IPS-15b (cell line): ENCODE results near the gene SND1.

ENCODE experiments used
- H3K27me3 ChIP-seq: one replicate; pipeline ENCODE4 v1.6.1; 2013; ENCODE audit warnings: low read length; ENCODE audit not compliant: control insufficient read depth, insufficient read depth
- H3K36me3 ChIP-seq: one replicate; pipeline ENCODE4 v1.6.1; 2013; ENCODE audit warnings: low read length; ENCODE audit not compliant: control insufficient read depth, insufficient read depth
- H3K4me1 ChIP-seq: one replicate; pipeline ENCODE4 v1.6.1; 2013; ENCODE audit warnings: mild to moderate bottlenecking, low read length; ENCODE audit not compliant: control insufficient read depth, insufficient read depth
- H3K4me3 ChIP-seq: one replicate; pipeline ENCODE4 v1.5.1; 2013; ENCODE audit warnings: low read depth, low read length
- H3K9ac ChIP-seq: one replicate; pipeline ENCODE4 v1.6.1; 2013; ENCODE audit warnings: low read depth, mild to moderate bottlenecking, low read length
- H3K9me3 ChIP-seq: one replicate; pipeline ENCODE4 v1.6.1; 2013; ENCODE audit warnings: mild to moderate bottlenecking, low read length; ENCODE audit not compliant: control insufficient read depth, insufficient read depth

SND1 gene

GRCh38 chr7:127873715-127874636 lies 222.0 kb downstream of the SND1 start:
- no peaks in the 10 kb centered on the region for H3K9me3 ChIP-seq
- H3K9ac ChIP-seq = no peak overlapping the region
- no peaks in the 10 kb centered on the region for H3K36me3 ChIP-seq
- no peak overlapping the region for H3K4me3 ChIP-seq
- no peaks in the 10 kb centered on the region for H3K4me1 ChIP-seq
- H3K27me3 ChIP-seq = no peaks in the 10 kb centered on the region

- Histone ChIP-seq H3K27me3 (no peaks in the 10 kb centered on the region), H3K9ac (no peak overlapping the region), H3K9me3 (no peaks in the 10 kb centered on the region), H3K4me3 (no peak overlapping the region), H3K36me3 (no peaks in the 10 kb centered on the region), H3K4me1 (no peaks in the 10 kb centered on the region)
Observed at GRCh38 chr7:127874951-127875608, 223.1 kb downstream of the SND1 start.

GRCh38 chr7:127876393-127876792 lies 224.4 kb downstream of the SND1 start:
- H3K36me3 ChIP-seq = no peaks in the 10 kb centered on the region
- no peaks in the 10 kb centered on the region for H3K4me1 ChIP-seq
- H3K27me3 ChIP-seq = no peaks in the 10 kb centered on the region
- no peaks in the 10 kb centered on the region for H3K9me3 ChIP-seq
- no peak overlapping the region for H3K9ac ChIP-seq
- no peak overlapping the region for H3K4me3 ChIP-seq

GRCh38 chr7:127877951-127878350 lies 226.0 kb downstream of the SND1 start:
- Histone ChIP-seq H3K4me1 (no peaks in the 10 kb centered on the region), H3K9me3 (no peaks in the 10 kb centered on the region), H3K4me3 (no peak overlapping the region), H3K9ac (no peak overlapping the region), H3K36me3 (no peaks in the 10 kb centered on the region), H3K27me3 (no peaks in the 10 kb centered on the region)

GRCh38 chr7:127878791-127879190 lies 226.8 kb downstream of the SND1 start:
- H3K9ac ChIP-seq = no peak overlapping the region
- H3K4me3 ChIP-seq = no peak overlapping the region
- H3K4me1 ChIP-seq = no peaks in the 10 kb centered on the region
- no peaks in the 10 kb centered on the region for H3K9me3 ChIP-seq
- H3K27me3 ChIP-seq = no peaks in the 10 kb centered on the region
- no peaks in the 10 kb centered on the region for H3K36me3 ChIP-seq

GRCh38 chr7:127879436-127879835 lies 227.4 kb downstream of the SND1 start:
- Histone ChIP-seq H3K27me3 (no peaks in the 10 kb centered on the region), H3K4me1 (no peaks in the 10 kb centered on the region), H3K9ac (no peak overlapping the region), H3K36me3 (no peaks in the 10 kb centered on the region), H3K9me3 (no peaks in the 10 kb centered on the region), H3K4me3 (no peak overlapping the region)

GRCh38 chr7:127879942-127880341 lies 227.9 kb downstream of the SND1 start:
- Histone ChIP-seq H3K36me3 (no peaks in the 10 kb centered on the region), H3K4me3 (no peak overlapping the region), H3K9ac (no peak overlapping the region), H3K9me3 (no peaks in the 10 kb centered on the region), H3K4me1 (no peaks in the 10 kb centered on the region), H3K27me3 (no peaks in the 10 kb centered on the region)

GRCh38 chr7:127880454-127880853 lies 228.5 kb downstream of the SND1 start:
- Histone ChIP-seq H3K27me3 (no peaks in the 10 kb centered on the region), H3K4me1 (no peaks in the 10 kb centered on the region), H3K36me3 (no peaks in the 10 kb centered on the region), H3K4me3 (no peak overlapping the region), H3K9ac (no peak overlapping the region), H3K9me3 (no peaks in the 10 kb centered on the region)

GRCh38 chr7:127881564-127881963 lies 229.6 kb downstream of the SND1 start:
- H3K27me3 ChIP-seq = no peaks in the 10 kb centered on the region
- no peaks in the 10 kb centered on the region for H3K9me3 ChIP-seq
- no peak overlapping the region for H3K4me3 ChIP-seq
- no peaks in the 10 kb centered on the region for H3K36me3 ChIP-seq
- no peaks in the 10 kb centered on the region for H3K4me1 ChIP-seq
- H3K9ac ChIP-seq = no peak overlapping the region

- Histone ChIP-seq H3K4me1 (no peaks in the 10 kb centered on the region), H3K9ac (no peak overlapping the region), H3K9me3 (no peaks in the 10 kb centered on the region), H3K36me3 (no peaks in the 10 kb centered on the region), H3K27me3 (no peaks in the 10 kb centered on the region), H3K4me3 (no peak overlapping the region)
Observed at GRCh38 chr7:127882313-127882920, 230.4 kb downstream of the SND1 start.

GRCh38 chr7:127884066-127884559 lies 232.1 kb downstream of the SND1 start:
- H3K4me1 ChIP-seq = no peaks in the 10 kb centered on the region

More at GRCh38 chr7:127884066-127884559, 232.1 kb downstream of the SND1 start:
- Histone ChIP-seq H3K4me3 (no peak overlapping the region), H3K36me3 (peaks cover 3% of the 10 kb centered on the region), H3K9me3 (no peaks in the 10 kb centered on the region), H3K9ac (no peak overlapping the region), H3K27me3 (no peaks in the 10 kb centered on the region)
